GM12874 (cell line): Measurements from ENCODE around the gene TNFAIP8L3.

Experiments used
- TF ChIP-seq, protein P1 (sequence below): IDR thresholded peaks from 2 replicates; pipeline ENCODE4 v1.5.1; 2011; ENCODE audit warnings: low read depth, mild to moderate bottlenecking, control low read depth, low read length, moderate library complexity; ENCODE audit not compliant: insufficient read depth

TNFAIP8L3 gene

DNA sequence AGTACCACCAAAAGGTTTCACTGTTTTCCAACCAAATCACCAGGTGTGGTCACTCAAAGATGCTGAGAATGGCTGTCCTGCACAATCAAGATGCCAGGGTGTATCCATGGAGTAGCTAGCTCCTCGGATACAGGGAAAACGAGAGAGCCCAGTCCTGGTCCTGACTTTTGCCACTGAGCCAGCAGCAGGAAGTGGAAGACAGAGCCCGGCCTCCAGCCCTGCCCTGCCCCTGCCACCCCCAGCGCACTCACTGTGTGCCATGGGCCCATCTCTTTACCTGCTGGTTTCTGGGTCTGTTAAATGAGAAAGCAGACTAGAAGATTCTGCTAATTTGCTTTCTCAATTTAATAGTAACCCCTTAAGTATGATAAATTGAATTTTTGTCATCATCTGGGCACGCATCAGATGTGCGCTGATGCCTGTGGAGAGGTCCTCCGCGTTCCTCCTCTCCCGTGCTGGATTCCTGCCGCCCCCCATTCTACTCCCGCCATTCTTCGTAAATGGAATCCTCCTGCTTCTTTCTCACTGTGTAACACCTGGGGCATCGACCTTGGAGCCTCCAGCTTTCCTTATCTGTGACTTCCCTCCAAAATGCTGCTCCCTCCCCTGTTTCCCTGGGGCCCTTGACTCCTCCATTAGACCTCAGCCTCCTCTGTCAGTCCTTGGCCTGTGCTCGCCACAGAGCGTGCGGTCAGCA, 18.0 kb downstream of the TNFAIP8L3 start:
- TF ChIP-seq, protein P1, sequence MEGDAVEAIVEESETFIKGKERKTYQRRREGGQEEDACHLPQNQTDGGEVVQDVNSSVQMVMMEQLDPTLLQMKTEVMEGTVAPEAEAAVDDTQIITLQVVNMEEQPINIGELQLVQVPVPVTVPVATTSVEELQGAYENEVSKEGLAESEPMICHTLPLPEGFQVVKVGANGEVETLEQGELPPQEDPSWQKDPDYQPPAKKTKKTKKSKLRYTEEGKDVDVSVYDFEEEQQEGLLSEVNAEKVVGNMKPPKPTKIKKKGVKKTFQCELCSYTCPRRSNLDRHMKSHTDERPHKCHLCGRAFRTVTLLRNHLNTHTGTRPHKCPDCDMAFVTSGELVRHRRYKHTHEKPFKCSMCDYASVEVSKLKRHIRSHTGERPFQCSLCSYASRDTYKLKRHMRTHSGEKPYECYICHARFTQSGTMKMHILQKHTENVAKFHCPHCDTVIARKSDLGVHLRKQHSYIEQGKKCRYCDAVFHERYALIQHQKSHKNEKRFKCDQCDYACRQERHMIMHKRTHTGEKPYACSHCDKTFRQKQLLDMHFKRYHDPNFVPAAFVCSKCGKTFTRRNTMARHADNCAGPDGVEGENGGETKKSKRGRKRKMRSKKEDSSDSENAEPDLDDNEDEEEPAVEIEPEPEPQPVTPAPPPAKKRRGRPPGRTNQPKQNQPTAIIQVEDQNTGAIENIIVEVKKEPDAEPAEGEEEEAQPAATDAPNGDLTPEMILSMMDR, result no peak

DNA sequence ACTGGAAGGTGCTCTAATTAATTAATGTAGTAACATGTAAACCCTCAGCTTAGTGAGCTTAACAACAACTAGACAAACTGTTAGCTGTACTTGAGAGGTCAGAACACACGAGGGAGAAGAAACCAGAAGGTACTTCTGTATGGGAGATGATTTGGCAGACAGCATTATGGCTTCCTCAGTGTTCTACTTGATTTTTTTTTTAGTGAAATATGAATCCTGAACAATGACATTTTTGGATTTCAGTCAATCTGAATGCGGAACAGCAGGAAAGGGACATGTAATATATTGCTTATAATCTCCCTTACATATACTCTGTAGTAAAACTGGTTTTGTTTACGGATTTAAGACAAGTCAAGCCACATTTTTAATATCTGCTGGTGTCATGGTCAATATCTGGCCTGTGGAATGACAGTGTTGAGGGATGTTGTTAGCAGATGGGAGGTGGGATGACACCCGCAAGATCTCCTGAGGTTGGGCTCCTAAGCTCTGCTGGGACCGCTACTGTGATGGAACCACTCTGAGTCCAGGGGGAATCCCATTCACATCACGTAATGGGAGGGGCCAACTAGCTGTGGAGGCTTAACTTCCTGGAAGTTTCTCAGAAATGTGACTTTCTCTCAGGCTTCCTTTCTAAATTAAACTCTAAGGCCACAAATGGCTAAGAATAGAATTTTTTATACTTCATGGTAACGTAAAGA, 18.7 kb downstream of the TNFAIP8L3 start:
- TF ChIP-seq, protein P1, result no peak

DNA sequence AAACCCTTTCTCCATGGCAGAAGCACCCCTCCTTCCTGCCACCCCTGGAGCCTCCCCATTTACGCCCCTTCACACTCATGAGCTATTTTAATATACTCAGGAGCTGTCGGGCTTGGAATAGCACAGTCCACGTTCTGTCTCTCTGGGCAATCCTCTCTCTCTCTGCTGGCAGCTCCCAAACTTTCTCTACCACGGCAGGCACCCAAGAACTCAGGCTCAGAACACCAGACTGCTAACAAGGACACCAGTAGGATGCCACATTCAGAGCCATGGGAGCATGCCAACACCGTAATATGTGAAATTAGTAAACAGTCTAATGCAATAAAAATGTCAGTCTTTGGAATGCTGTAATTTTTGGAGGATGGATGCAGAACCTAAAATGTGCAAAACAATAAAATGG, 19.3 kb downstream of the TNFAIP8L3 start:
- TF ChIP-seq, protein P1, result no peak

DNA sequence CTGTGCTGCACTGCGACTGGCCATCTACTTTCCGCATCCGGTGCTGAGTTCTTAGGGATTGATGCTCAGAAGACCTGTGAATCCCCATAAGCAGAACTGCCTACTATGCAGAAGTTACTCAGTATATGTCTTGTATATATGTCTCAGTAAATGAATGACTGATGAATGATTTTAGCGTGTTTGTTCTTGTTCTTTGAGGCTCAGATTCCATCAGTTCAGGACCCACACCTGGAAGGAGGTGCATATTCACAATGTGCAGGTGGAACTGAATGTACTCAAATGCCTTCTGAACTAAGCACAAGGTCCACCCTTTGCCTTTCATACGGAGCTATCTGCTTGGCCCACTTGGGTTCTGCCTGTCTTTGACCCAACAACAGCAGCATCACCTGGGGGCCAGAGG, 19.8 kb downstream of the TNFAIP8L3 start:
- TF ChIP-seq, protein P1, result no peak

DNA sequence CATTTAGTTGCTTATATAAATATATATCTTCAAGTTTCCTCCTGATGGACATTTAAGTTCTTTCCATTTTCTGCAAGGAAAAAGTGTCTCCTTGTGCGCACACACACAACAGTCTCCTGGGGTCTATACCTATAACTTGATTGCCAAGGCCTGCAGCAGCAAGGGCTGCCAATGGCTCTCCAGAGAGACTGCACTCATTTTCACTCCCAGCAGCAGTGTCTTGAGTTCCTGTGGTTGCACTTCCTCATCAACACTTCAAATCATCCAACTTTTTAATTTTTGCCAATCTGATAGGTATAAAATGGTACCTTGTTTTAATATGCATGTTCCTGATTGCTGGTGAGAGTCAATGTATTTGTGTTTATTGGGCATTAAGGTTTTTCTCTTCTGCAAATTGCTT, 23.1 kb downstream of the TNFAIP8L3 start:
- TF ChIP-seq, protein P1, result no peak

DNA sequence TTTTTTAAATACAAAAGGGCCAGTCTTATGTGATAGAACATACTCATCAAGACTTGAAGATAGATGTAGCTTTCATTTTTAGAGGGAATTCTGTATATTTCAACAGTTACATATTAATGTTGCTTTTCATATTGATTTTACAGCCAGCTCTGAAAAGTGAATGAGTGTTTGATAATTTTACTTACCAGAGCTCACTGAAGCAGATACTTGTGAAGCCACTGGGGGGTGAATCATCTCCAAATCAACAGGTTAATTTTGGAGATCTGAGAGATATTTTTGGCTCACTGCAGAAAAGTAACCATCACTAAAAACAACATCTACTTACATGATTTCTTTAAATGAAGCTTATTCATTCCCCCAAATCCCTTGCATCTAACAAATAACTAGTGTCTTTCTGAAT, 24.7 kb downstream of the TNFAIP8L3 start:
- TF ChIP-seq, protein P1, result no peak

DNA sequence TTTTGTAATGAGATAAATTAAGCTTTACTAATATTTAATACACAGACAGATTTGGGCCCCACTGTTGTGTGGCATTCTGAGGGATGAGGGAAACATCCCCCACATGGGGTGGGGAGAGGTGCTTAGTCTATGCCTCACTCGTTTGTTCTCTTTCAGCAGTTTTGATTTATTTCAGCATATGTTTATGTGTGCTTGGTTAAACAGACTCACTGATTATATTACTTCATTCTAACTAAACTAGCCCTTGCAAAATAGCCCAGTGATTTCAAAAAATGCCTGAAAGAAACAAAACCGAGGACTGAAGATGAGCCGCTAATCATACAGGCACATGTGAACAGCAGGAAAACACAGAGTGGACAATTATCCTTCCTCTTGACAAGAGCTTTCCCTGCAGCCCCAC, 27.2 kb downstream of the TNFAIP8L3 start:
- TF ChIP-seq, protein P1, result no peak
